Stimulated activated CD4-positive, alpha-beta T cell treated with anti-CD3 and anti-CD28 coated beads, Interleukin-15, amount 100 ng/mL, for 48 hours (primary cell): ENCODE data around the gene KRTAP10-5.
"Not testable (repeated sequence)": the region's sequence is repeated elsewhere in the genome, so short reads cannot be mapped to it uniquely, and the experiment has no call there.

Experiments
- DNase-seq, 2 donors: peaks; one replicate each; pipeline ENCODE4 v3.0.0-alpha.2; 2020; ENCODE audit warnings: low read depth in 2 of 2

The KRTAP10-5 gene

GRCh38 chr21:44611551-44611950 lies 31.1 kb upstream of the KRTAP10-5 start:
- DNase-seq: no peak

GRCh38 chr21:44610157-44610843 lies 29.9 kb upstream of the KRTAP10-5 start:
- DNase-seq: not testable (repeated sequence)

- DNase-seq: no peak
Measured at GRCh38 chr21:44609193-44609592, 28.8 kb upstream of the KRTAP10-5 start.

GRCh38 chr21:44606495-44606894 lies 26.1 kb upstream of the KRTAP10-5 start:
- DNase-seq: no peak

- no peak for DNase-seq
Measured at GRCh38 chr21:44603911-44604310, 23.5 kb upstream of the KRTAP10-5 start.

GRCh38 chr21:44603109-44603875 lies 22.9 kb upstream of the KRTAP10-5 start:
- no peak for DNase-seq

GRCh38 chr21:44602463-44602850 lies 22.1 kb upstream of the KRTAP10-5 start:
- DNase-seq: no peak

- DNase-seq: no peak
Measured at GRCh38 chr21:44601596-44602462, 21.4 kb upstream of the KRTAP10-5 start.

- DNase-seq: not testable (repeated sequence)
Measured at GRCh38 chr21:44601091-44601490, 20.7 kb upstream of the KRTAP10-5 start.

- not testable (repeated sequence) for DNase-seq
Measured at GRCh38 chr21:44600118-44600978, 19.9 kb upstream of the KRTAP10-5 start, which contains the start of gene KRTAP10-7. KRTAP10-7 (plus strand) TSS chr21:44600597; CDS start chr21:44600622, 25 bp downstream.

GRCh38 chr21:44599264-44600029 lies 19.0 kb upstream of the KRTAP10-5 start:
- DNase-seq: no peak

GRCh38 chr21:44598061-44598460 lies 17.7 kb upstream of the KRTAP10-5 start:
- no peak for DNase-seq

- DNase-seq: no peak
Measured at GRCh38 chr21:44596068-44596725, 15.8 kb upstream of the KRTAP10-5 start.

GRCh38 chr21:44595524-44595923 lies 15.1 kb upstream of the KRTAP10-5 start:
- DNase-seq: no peak

- DNase-seq: no peak
Measured at GRCh38 chr21:44594406-44594916, 14.1 kb upstream of the KRTAP10-5 start.

GRCh38 chr21:44593598-44594405 lies 13.4 kb upstream of the KRTAP10-5 start:
- no peak for DNase-seq

- no peak for DNase-seq
Measured at GRCh38 chr21:44592446-44593311, 12.3 kb upstream of the KRTAP10-5 start, which contains the start of gene KRTAP10-6. KRTAP10-6 (minus strand) TSS chr21:44592505; CDS start chr21:44592484, 21 bp downstream.

- not testable (repeated sequence) for DNase-seq
Measured at GRCh38 chr21:44591801-44592130, 11.4 kb upstream of the KRTAP10-5 start.
